ENCODE data around the gene RANBP10.
A peak's percentile ranks its signal among the peaks of the same experiment; 100 is the strongest.

The RANBP10 gene

DNA sequence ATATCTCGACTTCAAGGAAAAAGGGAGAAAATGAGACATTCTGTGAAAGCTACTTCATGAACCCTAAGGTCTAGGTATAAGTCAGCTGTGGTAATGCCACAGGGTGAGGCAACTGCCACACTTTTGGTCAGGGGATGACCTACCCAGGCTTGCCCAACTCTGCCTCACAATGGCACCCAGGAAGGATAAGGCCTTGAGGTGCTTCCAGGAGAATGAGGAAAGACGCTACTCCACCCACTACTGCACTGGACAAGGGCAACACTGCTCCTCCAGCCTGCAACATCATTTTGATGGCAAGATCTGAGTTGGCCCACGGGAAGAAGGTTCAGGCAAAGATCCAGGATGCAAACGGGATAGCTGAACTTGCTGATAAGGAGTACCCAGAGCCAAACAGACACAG is 65.2 kb downstream of the RANBP10 start:
- no peak for DNase-seq (ENCODE audit: low spot score)

DNA sequence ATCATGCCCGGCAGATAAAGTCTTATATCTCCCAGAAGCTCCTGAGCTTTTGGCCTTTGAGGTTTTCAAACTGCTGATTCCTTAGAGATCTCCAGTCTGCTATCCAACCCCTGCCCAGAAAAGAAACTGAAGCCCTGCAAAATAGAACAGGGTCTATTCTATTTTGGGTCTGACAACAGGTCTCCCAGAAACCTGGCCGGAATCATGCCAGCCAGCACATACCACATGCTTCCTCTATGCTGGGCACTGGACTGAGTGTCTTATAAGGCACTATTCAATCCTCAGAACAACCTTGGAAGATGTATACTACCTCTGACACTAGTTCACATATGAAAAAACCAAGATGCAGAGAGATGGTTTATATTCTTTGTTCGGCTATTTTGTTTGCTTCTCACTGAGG is 66.0 kb downstream of the RANBP10 start:
- no peak for DNase-seq (ENCODE audit: low spot score)

DNA sequence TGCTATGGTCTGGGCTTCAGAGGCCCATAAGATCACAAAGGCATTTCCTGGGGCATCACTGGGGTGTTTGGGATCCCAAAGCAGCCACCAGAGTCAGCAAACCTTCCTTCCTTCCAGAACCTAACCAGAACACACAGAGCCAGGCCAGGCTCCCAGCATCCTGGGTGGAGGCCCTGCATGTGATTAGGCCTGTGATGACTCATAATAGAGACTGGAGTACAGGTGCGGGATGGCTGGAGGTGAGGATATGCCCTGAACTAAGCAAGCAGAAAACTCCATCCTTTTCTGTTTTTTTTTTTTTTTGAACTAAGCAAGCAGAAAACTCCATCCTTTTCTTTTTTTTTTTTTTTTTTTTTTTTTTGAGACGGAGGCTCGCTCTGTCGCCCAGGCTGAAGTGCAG is 69.5 kb downstream of the RANBP10 start:
- DNase-seq (ENCODE audit: low spot score), result peak; percentile 18

DNA sequence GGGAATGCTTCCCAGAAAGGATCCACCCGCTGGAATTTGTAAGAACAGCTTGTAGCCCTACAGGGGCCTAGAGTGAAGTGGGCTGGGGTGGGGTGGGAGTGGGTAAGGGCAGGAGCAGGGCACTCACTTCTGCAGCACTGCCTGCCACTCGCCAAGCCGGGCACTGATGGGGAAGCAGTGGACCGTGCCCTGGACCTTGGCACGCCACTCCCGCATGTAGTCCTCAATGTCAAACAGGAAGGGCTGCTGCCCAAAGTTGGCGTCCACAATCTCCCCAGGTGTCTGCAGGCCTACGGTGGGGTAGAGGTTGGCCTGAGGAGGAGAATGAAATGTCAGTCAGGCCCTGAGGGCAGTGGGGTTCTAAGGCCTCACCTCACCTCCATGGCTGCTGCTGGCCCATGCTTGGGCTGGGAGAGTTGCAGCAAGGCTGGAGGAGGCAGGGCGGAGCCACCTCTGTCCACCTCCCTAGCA is 71.6 kb downstream of the RANBP10 start:
- DNase-seq (ENCODE audit: low spot score), result no peak

DNA sequence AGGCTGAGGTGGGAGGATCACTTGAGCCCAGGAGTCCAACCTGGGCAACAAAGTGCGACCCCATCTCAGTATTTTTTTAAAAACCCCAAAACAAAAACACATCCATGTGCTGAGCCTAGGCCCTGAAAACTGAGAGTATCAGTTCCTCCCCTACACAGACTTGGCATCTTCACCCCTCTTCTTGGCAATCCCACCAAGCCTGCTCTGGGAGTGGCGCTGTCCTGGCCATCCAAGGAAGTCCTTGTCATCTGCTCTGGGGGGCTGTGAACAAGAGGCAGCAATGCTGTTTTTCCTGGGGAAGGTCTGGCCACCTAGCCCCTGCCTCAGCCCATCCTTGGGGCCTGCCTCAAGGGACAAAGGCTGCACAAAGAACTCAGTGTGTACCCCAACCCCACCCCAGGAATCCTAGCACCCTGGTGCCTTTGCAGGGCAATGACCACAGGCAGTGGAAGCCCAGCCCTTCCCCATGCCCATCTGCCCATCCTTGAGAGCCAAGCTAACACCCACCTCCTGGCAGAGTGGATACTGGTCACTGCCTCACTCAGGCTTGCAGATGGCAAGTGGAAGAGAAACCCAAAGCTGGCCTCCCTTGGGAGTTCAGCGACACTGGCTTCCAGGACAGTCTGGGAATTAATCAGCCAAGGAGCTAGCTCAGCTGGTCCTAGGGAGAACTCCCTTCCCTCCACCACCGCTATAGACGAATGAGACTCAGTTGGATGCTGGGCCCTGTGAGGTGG is 72.5 kb downstream of the RANBP10 start:
- no peak for DNase-seq (ENCODE audit: low spot score)

DNA sequence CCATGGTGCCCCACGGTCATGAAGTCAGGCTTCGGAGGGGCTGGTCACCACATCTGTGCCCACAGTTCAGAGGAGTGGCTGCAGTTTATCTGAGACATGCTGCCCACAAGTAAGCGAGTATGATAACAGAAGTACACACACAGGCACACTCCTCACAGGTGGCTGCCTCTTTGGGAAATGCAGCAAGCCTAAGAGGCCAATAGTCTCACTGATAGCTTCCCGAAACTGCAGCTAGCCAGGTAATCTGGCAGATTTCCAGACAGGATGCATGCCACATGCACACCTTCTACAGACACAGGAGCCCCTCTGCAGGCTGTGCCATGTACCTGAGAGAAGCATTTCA is 74.6 kb downstream of the RANBP10 start:
- no peak for DNase-seq (ENCODE audit: low spot score)

DNA sequence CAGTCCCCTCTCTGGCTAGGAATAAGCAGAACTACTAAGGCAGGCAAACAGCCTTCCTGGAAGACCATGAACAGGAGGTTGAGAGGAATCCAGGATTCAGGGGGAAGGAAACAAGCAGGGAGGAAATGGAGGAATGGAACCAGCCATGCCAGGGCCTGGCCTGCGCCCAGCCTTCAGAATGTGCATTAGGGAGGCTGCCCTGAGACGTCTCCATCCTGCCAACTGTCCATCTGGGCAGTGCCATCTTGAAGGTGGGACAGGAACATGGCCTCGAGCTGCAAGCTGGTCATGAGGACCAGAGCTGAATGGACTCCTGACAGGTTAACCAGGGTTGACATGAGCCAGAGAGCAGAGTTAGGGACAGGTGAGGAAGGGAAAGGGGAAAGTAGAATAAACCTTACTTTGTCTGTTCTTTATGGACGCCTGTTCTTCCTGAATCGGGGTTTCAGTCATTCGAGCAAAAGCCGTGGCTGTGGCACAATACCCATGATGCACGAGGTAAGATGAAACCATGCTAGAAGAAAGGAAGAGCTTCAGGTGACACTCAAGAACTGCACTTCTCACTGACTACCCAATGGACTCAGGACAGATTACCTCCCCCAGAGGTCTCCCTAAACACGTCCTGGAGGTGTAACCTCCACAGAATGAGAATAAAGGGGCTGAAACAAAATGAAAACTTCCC is 75.1 kb downstream of the RANBP10 start:
- no peak for DNase-seq (ENCODE audit: low spot score)

DNA sequence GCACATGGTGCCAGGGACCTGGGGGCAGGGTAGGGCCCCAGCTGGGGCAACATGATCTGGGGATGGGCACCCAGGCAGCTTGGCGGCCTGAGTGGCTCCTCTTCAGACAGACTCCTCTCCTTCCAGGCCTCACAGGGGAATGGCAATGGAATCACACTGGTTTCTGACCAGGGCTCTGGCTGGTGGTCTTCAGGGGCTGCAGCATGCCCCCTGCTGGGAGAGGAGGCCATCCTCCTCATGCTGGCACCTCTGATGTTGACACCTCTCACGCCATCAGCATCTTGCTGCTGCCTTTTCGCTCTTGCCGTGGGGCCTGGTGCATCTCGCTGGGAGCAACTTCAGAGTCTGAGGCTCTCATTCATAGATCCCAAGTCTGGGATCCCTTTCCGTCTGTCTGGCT is 76.0 kb downstream of the RANBP10 start:
- no peak for DNase-seq (ENCODE audit: low spot score)

DNA sequence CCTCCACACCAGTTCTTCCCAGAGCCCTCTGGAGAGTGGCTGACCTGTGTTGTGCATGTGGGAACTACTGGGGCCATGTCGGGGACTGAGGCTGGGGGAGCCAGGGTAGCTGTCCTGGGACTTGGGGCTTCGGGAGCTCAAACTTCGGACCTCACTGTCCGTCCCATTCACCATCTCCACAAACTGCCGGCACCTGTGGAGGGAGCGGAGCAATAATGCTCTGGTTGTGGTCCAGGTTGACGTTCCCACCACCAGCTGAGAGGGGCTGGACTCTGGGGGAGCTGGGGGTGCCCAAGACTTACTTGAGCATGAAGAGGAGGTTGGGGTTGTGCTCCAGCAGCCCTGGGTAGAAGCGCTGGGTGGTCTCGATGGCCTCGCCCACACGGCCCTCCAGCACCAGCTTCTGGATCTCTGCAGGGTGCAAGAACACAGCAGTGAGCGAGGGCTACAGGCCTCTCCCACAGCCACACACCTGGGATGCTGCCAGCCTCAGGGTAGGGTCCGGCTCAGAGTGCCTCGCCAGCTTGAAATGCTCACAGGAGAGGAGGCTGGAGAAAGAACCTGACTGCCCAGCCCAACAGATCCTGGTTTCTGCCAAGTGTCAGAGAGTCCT is 76.6 kb downstream of the RANBP10 start:
- DNase-seq (ENCODE audit: low spot score), result no peak

DNA sequence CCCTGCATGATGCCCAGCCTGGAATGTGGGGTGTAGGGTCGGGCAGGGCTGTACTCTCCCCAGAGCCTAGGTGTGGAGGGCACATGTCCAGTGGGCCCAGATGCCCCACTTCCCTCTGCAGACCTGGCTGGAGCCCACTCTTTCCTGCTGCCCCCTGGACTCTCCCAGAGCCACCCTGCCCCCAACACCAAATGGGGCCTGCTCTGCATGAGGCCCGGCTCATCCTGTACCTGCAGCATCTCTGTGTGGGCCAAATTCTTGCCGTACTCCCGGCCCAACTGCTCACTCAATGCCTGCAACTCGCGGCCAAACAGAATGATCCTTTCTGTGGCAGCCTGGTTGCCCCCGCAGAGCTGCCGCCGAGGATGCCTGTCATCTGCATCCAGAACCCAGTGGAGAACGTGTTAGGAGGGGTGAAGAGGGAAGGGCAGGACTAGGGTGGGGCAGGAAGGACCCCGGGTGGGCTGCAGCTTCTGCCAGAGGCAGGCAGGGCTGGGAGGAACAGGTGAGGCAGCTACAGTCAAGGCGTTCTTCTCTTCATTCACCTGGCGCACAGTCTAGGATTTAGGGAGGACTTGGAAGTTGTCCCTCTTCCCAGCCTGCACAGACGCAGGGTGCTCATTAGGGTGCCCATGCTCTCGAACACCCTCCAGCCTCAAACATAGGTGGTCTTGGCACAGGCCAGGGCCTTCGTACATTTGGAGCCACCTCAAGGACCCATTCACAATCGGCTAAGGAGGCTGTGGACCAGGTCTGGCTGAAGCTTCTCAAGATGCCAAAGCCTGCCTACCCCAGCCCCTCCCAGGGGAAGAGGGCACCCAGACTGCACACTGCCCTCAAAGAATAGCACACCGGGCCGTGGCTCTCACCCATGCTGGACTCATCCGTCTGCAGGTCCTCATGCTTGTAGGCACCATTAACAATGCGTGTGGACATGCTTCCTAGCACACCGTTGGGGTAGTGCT is 78.6 kb downstream of the RANBP10 start:
- DNase-seq (ENCODE audit: low spot score), result no peak

DNA sequence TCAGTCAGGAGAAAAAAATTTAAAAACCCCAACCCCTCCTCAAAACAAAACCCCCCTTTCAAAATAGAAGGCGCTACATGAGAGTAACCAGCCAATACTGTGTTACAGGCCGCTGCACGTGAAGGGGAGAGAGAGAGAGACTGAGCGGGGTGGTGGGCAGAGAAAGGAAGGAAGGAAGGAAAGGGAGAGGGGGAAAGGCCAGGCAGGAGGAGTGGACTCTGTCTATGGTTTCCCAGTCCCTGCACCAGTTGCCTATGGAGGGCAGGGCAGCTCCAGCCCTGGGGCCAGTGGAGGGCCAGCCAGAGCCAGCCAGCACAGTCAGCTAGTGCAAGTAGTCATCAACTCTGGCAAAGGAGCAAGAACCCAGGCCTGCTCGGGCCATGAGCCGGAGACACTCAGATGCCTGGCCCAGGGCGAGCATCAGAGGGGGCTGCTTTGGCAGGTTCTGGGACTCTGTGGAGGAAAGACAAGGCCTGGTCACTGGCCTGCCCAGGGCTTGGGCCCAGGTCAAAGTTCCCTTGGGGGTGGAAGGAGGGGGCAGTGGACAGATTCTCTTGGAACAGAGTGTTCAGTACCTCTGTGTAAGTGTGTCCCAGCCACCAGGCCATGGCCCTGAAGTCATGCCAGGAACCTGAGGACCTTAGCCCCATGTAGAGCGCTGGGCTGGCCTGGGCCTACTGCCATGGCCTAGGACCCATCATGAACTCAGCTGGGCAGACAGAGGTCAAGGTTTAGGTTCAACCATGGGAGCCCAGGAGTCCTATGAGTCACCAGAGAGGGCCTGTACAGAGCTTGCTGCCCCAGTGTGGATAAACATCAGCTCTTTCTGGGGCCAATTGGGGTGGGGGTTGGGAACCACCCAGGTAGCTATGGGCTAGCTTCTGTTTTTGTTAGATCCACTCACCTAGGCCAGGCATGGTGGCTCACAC is 80.0 kb downstream of the RANBP10 start:
- no peak for DNase-seq (ENCODE audit: low spot score)

DNA sequence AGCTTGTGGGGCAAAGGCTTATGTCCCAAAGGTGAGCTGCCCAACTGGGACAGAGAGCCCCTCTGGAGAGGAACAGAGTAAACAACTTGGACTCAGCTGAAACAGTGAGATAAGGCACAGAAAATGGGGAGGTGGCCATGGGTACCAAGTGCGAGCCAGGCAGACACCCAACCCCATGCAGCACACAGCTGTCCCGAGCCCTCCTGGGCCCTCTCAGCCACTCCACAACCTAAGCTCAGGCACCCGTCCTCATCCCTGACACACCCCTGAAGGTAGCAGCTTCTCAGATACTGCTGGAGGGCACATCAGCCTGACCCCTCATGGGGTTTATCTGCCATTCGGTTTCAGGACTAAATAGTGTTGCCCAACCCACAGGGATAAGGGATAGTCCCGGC is 82.5 kb downstream of the RANBP10 start:
- DNase-seq (ENCODE audit: low spot score), result no peak

DNA sequence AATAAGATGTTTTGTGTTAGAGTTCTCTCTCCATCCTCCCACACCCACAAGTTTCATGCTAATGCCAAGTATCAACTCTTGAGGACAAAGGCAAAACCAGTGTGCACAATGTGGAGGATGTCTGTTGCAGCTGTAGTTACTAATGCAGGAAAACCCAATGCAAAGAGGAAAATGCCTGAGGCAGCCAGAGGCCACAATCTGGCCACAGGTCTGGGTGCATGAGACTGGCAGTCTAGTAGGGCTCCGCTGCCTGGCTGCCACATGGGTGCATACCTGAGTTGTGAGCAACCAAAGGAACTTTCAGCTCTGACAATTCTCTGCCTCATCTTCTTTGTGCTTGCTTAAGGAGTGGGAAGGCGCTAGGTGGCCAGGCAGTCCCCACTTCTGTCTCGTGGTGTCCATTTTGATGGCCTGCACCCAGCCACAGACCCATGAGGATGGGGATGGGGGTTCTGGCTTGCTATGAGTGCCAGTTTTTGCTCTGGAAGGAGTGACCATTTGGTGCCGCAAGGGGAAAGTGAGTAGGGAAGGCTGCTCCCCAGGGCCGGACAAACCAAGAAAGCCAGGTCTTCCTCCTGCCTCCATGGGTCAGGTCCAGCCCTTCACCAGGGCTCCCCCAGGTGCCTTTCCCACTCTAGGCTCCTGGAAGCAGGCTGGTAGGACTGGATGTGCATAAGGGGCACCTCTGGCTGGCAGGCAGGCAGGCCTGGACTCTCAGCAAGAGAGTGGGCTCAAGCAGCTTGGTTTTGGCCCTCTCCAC is 83.0 kb downstream of the RANBP10 start:
- DNase-seq (ENCODE audit: low spot score), result no peak

DNA sequence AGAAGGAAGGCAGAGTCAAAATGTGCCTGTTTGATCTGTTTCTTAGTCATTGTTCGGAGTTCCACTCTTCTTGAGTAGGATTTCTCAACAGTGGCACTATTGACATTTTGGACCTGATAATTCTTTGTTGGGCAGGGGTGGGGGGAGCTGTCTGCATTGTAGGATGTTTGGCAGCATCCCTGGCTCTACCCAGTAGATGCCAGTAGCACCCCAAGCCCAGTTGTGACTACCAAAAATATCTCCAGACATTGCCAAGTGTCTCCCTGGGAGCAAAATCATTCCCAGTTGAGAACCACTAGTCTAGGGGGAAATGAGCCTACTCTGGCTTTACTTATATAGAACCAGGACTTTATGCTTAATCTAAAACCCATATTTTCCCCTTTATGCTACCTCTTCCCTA is 86.1 kb downstream of the RANBP10 start:
- no peak for DNase-seq (ENCODE audit: low spot score)

DNA sequence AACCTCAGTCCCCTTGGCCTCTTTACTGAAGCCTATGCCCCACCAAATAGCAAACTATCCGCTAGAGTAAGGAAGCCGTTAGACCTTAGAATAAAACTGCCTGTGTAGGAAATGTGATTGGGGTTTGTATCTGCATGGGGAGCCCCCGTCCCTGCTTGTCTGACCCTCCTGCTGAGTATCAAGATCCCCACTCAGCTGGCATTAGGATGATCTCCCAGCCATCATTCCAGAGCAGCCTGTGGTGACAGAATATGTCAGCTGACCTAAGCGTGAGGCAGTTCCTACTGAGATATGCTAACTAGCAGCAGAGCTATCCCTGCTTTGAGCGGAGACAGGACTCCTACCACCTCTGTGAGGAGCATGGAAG is 86.6 kb downstream of the RANBP10 start:
- peak; percentile 32 for DNase-seq (ENCODE audit: low spot score)

DNA sequence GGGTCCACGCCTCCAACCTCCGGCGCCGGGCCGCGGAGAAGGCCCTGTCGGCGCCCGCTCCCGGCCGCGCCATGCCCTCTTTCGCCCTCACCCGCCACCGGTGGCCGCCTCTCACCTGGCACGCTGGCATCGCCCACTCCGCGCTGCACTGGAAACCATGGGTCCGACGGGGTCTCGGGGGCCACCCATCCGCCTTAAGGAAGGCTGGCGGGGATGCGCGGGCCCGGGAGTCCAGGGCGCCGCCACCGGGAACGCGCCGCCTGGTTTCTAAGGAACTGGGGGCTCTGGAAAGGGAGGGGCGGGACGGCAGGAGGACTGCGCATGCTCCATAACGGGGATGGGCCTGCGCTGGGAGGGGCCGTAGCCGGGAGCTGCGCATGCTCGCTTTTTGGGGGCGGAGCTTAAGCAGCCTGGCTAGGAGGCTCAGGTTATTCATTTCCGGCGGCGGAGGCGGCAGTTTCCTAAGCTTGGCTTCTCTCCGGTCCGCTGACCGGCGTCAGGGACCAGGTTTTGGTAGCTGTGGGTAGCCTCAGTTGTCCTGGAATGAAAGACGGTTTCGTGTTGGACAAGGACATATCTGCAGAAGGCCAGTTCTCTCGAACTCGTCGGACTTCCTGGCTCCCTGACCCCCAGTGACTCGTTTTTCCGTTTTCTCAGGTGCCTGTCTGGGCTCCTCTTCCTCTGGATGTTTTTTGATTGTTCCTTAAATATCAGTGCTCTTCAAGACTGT is 87.1 kb downstream of the RANBP10 start, which contains the start of gene GFOD2:
TSS of gene GFOD2 (minus strand) at position 269 of the 730 bp plus-strand sequence. CDS start 33,601 bp downstream, outside the sequence.
- DNase-seq (ENCODE audit: low spot score), result peak; percentile 81

DNA sequence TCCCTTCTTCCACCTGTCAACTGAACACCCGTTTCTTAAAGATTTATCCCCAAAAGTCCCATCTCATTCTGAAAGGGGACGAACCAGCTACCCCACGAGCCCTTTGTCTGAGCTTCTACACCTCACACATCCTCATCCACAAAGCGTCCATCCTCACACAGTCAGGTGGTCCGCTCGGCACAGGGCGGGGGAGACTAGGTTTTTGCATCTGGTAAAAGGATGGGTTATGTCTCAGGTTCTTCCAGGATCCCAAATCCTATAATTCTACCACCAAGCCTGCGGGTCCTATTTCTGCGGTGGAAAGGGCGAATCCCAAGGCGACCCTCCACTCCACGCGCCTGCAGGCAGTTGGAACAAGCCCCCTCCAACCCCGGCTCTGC is 87.7 kb downstream of the RANBP10 start:
- DNase-seq (ENCODE audit: low spot score), result no peak

DNA sequence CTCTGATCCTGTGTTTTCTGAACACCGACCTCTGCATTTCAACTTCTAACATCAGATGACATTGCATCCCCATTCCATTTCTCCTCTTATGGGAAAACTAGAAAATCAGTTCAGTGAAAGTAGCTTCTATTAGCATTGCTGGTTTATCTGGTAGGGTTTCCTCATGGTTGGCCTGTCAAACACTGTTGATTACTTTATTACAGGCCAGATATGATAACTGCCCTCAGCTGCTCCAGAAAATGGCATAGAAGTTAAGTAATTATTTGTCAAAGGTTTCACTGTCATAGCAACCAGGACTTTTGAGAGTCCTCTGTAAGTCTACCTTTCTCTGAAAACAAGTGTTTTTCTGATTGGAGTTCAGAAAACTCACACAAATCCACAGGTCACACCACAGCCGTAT is 90.3 kb downstream of the RANBP10 start:
- DNase-seq (ENCODE audit: low spot score), result no peak

DNA sequence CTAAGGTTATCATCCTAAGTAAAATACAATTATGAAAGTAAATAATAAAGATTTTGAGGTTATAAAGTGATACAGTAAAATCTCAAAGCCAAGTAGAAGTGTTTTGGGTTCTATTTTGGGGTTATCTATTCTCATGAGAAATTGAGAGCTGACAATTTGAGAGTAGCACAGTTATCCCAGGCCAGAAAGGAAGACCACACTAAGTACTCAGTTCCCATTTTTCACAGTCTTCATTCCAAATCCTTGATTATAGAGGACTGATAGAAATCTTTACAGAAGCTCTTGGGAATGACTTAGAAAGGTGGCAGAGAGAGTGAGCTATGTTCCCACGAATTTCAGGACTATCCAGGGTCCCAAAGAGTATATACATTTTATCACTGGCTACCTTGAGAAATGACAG is 91.8 kb downstream of the RANBP10 start:
- no peak for DNase-seq (ENCODE audit: low spot score)
